A673 (cell line): ENCODE data around the gene NEUROG3.

ENCODE experiments used
- CTCF ChIP-seq: fragments of 300-800, 200-600 bp; sonication (generic); conservative IDR thresholded peaks from 2 replicates; pipeline ENCODE4 v1.5.1; 2017; ENCODE audit warnings: low read depth, mild to moderate bottlenecking, antibody characterized with exemption, low read length, moderate library complexity, mixed read lengths
- EZH2 ChIP-seq: fragments of 200-600 bp; sonication (generic); IDR thresholded peaks from 2 replicates; pipeline ENCODE4 v1.6.1; 2017; ENCODE audit warnings: borderline replicate concordance, low read depth, mild to moderate bottlenecking, mixed read lengths, antibody characterized with exemption, low read length; ENCODE audit not compliant: poor library complexity, severe bottlenecking

- TF ChIP-seq CTCF (no peak), EZH2 (no peak)
These were observed 34.8 kb downstream of the NEUROG3 start for GRCh38 chr10:69538461-69538860.
